ENCODE results near the gene COL9A3. TPM values are rescaled to one million over a fixed set of nuclear protein-coding genes. Genes with fewer than 3 reads are reported as not detected.

COL9A3 gene
- total RNA-seq, 4 donors from 2014 or later, result 2.2 to 2.3 TPM; not detected in 2

- Histone ChIP-seq H3K27me3 (no peaks in the 10 kb centered on the region), H3K4me1 (peaks cover 10 to 48% (median 16%) of the 10 kb centered on the region in 3 donors), H3K9me3 (no peaks in the 10 kb centered on the region), H3K36me3 (peaks cover 5 to 44% (median 16%) of the 10 kb centered on the region in 3 donors), H3K27ac (no peak overlapping the region), H3K4me3 (no peak overlapping the region)
- 95 to 98% methylated on average over 6 to 19 of the region's 19 CpGs for WGBS, 2 donors
- intact Hi-C loops (cut with DNase I), result no loop called here
- DNase-seq, result no peak
- TF ChIP-seq CTCF (IDR thresholded peaks at IDR 0.05), result no peak
- TF ChIP-seq POLR2A (IDR thresholded peaks at IDR 0.05), result no peak
Observed at GRCh38 chr20:62799459-62799858, 17.4 kb upstream of the COL9A3 start.

- Histone ChIP-seq H3K9me3 (no peaks in the 10 kb centered on the region), H3K36me3 (peaks cover 5 to 44% (median 16%) of the 10 kb centered on the region in 3 donors), H3K27ac (no peak overlapping the region), H3K27me3 (no peaks in the 10 kb centered on the region), H3K4me3 (no peak overlapping the region), H3K4me1 (peaks cover 10 to 44% (median 16%) of the 10 kb centered on the region in 3 donors)
- WGBS, 2 donors, result 77 to 87% methylated on average over 9 of the region's 10 CpGs
- no peak for DNase-seq
- intact Hi-C loops (cut with DNase I), result no loop called here
- TF ChIP-seq CTCF (IDR thresholded peaks at IDR 0.05) (no peak), POLR2A (IDR thresholded peaks at IDR 0.05) (no peak)
Observed at GRCh38 chr20:62799873-62800272, 17.0 kb upstream of the COL9A3 start.

GRCh38 chr20:62800314-62801259, 16.3 kb upstream of the COL9A3 start:
- no peak for DNase-seq
- Histone ChIP-seq H3K4me3 (no peak overlapping the region), H3K27me3 (no peaks in the 10 kb centered on the region), H3K9me3 (no peaks in the 10 kb centered on the region), H3K36me3 (peaks cover 5 to 44% (median 16%) of the 10 kb centered on the region in 3 donors), H3K4me1 (peaks cover 12 to 41% (median 17%) of the 10 kb centered on the region in 3 donors), H3K27ac (no peak overlapping the region)
- TF ChIP-seq CTCF (IDR thresholded peaks at IDR 0.05) (no peak), POLR2A (IDR thresholded peaks at IDR 0.05) (no peak)
- 90 to 91% methylated on average over 13 to 19 of the region's 26 CpGs for WGBS, 2 donors
- intact Hi-C loops (cut with DNase I), result no loop called here

GRCh38 chr20:62801284-62802010, 15.4 kb upstream of the COL9A3 start:
- Histone ChIP-seq H3K4me3 (no peak overlapping the region), H3K36me3 (peaks cover 5 to 46% (median 16%) of the 10 kb centered on the region in 3 donors), H3K27ac (no peak overlapping the region), H3K27me3 (no peaks in the 10 kb centered on the region), H3K4me1 (peaks cover 21 to 44% (median 25%) of the 10 kb centered on the region in 3 donors), H3K9me3 (no peaks in the 10 kb centered on the region)
- intact Hi-C loops (cut with DNase I), result no loop called here
- no peak for TF ChIP-seq CTCF (IDR thresholded peaks at IDR 0.05)
- TF ChIP-seq POLR2A (IDR thresholded peaks at IDR 0.05), result no peak
- no peak for DNase-seq
- WGBS, 2 donors, result 96% methylated on average over 5 of the region's 15 CpGs; no CpG with 5 or more reads in 1 of the 2 donors
